ENCODE measurements around the gene SLC9A9.

- no peak for TF ChIP-seq CTCF (IDR thresholded peaks at IDR 0.05)
- TF ChIP-seq EP300 (IDR thresholded peaks at IDR 0.05; ENCODE audit: low read depth) = no peak
These were observed 92.3 kb downstream of the SLC9A9 start for GRCh38 chr3:143755978-143756377.

Measured in transverse colon (tissue), 3 donors.